Erythroblast (primary cell): ENCODE data around the gene NAGA.

Experiments used
- GATA1 ChIP-seq: IDR thresholded peaks from 2 replicates; pipeline ENCODE4 v1.6.1; 2011; ENCODE audit warnings: low read depth, mild to moderate bottlenecking, control low read depth, low read length, moderate library complexity
- POLR2A ChIP-seq: IDR thresholded peaks from 2 replicates; pipeline ENCODE4 v1.6.1; 2011; ENCODE audit warnings: mild to moderate bottlenecking, low read length

GRCh38 chr22:42077486-42078125 lies 7.0 kb upstream of the NAGA start:
- TF ChIP-seq POLR2A (no peak), GATA1 (no peak)
